Hepatocyte (in vitro differentiated cells): ENCODE results near the gene ATG4B.

Experiments
- EZH2 ChIP-seq: fragments of 200-600 bp; sonication (generic); IDR thresholded peaks from 2 replicates; pipeline ENCODE4 v1.6.1; 2016; ENCODE audit warnings: antibody characterized with exemption, mild to moderate bottlenecking, borderline replicate concordance
- TF ChIP-seq, protein P1 (sequence below): fragments of 200-600 bp; sonication (generic); IDR thresholded peaks from 2 replicates; pipeline ENCODE4 v1.5.1; 2016; ENCODE audit warnings: antibody characterized with exemption, mild to moderate bottlenecking; ENCODE audit not compliant: poor library complexity

DNA sequence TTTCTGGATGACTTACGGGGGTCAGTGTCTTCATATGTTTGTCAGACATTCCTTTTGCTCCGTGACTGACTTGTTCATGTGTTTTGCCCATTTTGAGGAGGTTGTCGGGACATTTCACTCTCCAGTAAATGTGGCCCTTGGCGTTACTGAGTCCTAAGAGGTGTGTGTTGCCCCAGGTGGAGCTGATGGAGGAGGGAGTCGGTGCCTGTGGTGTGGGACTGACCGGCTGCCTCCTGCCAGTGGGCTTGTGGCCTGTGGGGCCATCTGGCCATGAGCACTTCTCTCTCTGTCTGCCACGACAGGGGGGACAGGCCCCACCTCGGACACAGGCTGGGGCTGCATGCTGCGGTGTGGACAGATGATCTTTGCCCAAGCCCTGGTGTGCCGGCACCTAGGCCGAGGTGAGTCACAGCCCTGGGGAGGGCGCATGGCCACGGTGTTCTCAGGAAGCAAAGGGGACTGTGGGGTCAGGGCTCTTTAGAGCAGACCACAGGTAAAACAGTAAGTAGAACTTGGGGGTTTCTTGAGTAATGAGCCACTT, 15.8 kb downstream of the ATG4B start:
- TF ChIP-seq EZH2 = no peak
- TF ChIP-seq, protein P1, sequence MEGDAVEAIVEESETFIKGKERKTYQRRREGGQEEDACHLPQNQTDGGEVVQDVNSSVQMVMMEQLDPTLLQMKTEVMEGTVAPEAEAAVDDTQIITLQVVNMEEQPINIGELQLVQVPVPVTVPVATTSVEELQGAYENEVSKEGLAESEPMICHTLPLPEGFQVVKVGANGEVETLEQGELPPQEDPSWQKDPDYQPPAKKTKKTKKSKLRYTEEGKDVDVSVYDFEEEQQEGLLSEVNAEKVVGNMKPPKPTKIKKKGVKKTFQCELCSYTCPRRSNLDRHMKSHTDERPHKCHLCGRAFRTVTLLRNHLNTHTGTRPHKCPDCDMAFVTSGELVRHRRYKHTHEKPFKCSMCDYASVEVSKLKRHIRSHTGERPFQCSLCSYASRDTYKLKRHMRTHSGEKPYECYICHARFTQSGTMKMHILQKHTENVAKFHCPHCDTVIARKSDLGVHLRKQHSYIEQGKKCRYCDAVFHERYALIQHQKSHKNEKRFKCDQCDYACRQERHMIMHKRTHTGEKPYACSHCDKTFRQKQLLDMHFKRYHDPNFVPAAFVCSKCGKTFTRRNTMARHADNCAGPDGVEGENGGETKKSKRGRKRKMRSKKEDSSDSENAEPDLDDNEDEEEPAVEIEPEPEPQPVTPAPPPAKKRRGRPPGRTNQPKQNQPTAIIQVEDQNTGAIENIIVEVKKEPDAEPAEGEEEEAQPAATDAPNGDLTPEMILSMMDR = no peak
